Stimulated activated CD8-positive, alpha-beta memory T cell treated with anti-CD3 and anti-CD28 coated beads, Interleukin-4, amount 100 ng/mL, for 4 hours (primary cell): ENCODE results near the gene CLSTN2.

ENCODE experiments used
- DNase-seq, 2 donors: peaks; one replicate each; pipeline ENCODE4 v3.0.0-alpha.2; 2020; ENCODE audit warnings: low read depth in 2 of 2, low spot score in 1 of 2

Gene CLSTN2

GRCh38 chr3:140223631-140224030, 288.6 kb downstream of the CLSTN2 start:
- no peak for DNase-seq

- DNase-seq: no peak
These were observed 289.3 kb downstream of the CLSTN2 start for GRCh38 chr3:140224307-140224706.

GRCh38 chr3:140225996-140226395, 291.0 kb downstream of the CLSTN2 start:
- DNase-seq: no peak

DNA sequence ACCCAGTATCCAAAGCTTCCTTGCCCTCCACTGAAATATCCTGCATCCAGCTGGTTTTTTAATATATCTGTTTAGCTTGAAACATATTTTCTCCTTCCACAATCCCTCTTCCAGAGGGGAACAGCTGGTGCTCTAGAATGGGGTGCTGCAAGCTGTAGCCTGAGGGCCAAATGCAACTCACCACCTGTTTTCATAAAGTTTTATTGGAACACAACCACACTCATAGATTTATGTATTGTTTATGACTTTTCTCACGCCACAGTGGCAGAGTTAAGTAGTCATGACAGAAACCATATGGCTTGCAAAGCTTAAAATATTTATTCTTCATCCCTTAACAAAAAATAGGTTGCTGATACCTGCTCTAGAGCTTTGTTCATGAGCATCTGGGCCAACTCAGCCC, 298.7 kb downstream of the CLSTN2 start:
- DNase-seq: no peak

DNA sequence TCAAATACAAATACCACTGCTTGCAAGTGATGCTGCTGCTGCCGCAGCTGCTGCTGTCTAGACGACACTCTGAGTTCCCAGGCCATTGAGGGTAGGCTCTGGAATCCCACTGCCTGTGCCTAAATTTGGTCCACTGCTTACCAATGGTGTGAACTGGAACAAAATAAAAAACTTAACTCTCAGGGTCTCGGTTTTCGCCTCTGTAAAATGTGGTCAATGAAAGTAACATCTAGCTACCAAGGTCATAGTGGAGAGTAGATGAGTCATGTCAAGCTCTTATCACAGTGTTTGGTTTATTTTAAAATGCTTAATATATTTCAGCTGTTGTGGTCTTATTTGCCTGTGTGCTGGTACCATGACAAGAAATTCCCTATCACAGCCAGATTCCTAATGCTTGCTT, 299.3 kb downstream of the CLSTN2 start:
- DNase-seq: no peak

DNA sequence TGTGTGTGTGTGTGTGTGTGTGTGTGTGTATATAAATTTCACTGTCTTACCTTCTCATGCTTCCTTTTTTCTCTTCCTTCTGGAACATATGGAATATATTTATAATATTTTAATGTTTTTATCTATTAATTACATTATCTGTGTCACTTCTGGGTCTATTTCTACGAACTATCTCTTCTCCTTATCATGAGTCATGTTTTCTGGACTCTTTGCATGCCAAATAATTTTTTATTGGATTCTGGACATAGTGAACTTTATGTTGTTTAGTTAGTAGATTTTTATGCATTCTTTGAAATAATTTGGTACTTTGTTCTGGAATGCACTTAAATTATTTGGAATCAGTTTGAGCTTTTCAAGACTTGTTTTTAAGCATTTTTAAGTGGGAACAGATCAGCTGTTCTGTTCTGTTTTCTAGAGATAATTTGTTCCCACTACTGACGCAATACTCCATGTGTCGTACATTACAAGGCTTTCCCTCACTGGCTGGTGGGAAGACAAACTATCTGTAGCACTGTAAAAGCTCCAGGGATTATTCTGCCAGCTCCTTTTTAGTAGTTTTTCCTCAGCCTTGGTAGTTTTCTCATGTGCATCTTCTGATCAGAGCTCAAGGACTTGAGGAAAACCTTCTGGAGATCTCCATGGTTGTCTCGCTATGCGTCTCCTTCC, 302.0 kb downstream of the CLSTN2 start:
- DNase-seq: no peak

GRCh38 chr3:140238646-140239314, 303.8 kb downstream of the CLSTN2 start:
- DNase-seq: no peak

DNA sequence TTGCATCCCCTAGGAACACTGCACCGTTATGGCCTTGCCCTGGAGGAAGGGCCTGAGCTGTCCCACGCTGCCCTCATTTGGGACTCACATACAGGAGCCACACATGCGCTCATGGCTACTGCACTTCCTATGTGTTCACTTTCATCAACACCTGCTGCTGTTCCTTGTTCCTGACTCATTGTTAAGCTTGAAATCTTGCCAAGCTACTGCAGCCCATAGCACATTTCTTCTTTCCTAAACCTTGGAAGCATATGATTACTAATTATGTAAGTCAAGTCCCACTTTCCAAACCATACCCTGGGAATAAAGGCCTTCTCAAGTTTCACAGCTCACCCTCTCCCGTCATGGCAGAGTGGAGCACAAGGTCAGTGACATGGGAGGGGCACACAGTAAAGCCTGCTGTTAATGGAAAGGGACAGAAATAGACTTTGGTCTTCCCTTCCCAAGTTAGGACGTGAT, 307.9 kb downstream of the CLSTN2 start:
- DNase-seq: no peak

DNA sequence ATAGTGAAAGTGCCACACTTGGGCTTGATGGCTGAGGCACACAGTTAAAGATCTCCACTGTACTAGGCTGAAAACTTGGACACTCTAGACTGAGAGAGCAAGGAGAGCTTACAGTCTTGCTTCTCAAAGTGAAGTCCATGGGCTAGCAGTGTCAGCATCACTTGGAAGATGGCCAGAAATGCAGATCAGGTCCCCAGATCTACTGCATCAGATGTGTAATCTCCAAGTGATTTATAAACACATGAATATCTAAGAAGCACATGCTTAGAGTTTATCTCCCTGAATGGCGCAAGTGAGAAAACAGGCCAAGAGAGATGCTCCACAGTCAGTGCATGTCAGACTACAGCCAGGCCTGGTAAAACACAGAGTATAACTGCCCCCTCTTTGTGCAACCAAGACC, 308.6 kb downstream of the CLSTN2 start:
- no peak for DNase-seq

DNA sequence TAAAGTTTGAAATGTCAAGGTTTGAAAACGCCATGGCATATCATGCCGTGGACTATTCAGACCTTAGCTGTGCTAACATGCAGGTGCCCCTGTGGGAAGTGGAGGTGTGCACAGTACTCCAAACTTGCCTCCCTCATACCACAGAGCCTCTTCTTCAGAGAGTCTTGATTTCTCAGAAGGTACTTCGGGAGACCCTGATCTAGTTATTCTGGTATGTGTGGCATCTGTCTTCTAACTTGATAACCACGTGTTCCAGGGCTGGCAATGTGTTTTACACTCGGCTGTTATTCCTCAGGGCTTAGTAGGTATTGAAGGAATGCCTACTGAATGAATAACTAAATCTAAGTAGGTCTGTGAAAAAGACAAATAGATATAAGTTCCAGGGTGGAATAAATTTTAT, 309.9 kb downstream of the CLSTN2 start:
- DNase-seq: no peak

GRCh38 chr3:140246578-140246977, 311.6 kb downstream of the CLSTN2 start:
- no peak for DNase-seq

DNA sequence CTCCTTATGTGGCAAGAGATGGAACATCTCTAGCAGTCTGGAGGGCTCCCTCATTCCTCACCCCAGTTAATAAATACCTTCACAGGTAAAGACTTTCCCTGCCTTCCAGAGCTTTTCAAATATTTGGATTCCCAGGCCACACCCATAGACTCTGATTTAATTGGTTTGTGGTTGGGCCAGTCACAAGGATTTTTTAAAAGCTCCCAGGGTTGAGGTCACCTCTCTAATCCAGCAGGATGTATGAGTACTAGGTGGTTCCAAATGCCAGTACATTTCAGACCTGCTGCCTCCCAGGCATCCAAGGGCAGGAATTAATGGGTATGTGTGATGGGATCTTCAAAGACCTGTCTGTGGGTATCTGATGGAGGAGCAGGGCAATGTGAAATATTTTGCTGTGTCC, 312.8 kb downstream of the CLSTN2 start:
- no peak for DNase-seq

DNA sequence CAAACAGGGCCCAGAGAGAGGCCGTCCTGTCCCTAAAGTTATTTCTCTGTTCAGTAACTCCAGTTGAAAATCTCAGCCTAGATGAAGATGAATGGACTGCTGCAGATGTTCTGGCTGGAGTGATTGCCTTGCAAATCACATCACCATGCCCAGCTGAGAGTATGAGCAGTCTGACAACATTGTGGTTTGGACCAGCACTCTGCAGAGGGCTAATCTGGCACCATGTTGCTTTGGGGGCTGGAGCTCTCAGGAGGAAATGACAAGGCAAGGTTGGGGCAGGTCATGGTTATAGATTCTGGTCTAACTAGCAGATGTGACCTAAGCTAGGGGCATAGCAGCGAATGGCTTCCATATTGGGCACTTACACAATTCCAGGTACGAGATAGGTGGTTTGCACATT, 314.2 kb downstream of the CLSTN2 start:
- DNase-seq: no peak

GRCh38 chr3:140250010-140250855, 315.2 kb downstream of the CLSTN2 start:
- no peak for DNase-seq

DNA sequence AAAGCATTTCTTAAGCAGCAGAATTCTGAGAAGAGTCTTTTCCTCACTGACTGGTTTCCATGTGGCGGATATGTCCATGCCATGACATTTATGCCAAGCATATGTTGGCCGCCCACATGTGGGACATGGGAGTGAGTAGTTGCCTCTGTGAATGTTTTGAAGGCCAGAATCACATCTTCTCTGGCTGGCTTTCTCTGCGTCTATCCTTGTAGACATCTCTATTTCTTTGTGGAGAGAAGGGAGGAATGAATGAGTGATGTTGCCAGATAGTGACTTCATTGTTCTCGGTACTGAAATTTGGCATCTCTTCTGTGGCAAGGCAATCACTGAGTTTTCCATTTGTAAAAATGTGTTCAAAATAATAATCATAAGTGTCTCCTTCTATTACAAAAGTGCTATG, 316.0 kb downstream of the CLSTN2 start:
- no peak for DNase-seq

- DNase-seq: no peak
These were observed 316.7 kb downstream of the CLSTN2 start for GRCh38 chr3:140251678-140252077.

DNA sequence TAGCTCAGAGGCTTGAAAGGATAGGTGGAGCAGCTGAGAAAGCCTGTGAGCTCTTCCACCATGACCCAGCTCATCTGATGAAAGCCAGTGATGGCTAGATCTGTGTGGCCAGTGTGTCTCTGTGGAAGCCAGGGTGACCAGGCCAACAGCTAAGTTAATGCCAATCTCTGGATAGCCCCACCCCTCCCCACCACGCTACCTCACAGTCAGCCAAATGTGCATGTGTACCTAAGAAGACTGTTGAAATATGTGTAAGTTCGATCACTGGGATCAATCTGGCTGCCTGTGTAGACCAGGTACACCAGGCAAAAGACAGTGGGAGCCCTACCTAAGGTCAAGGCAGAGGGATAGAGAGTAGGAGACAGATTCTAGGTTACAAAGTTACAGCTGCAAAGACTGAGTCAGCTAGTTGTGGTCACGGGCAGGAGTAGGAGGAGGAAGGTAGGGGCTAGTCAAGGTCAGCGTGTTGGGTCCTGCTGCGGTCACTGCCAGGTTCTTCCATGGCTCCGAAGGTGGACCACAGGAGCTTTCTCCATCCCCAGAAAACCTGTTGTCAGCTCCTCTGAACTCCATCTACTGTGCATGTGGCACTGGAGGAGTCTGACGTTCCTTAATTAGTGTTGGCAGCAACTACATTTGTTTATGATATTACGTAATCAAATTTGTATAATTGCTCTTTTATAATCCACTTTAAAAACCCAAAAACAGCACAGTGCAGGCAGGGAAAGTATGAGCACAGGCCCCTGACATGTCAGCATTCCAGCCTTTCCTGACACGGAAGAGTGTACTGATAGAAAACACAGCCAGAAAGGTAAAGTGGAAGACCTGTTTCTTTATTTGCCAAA, 318.0 kb downstream of the CLSTN2 start:
- no peak for DNase-seq

- no peak for DNase-seq
These were observed 323.3 kb downstream of the CLSTN2 start for GRCh38 chr3:140258222-140258724.

DNA sequence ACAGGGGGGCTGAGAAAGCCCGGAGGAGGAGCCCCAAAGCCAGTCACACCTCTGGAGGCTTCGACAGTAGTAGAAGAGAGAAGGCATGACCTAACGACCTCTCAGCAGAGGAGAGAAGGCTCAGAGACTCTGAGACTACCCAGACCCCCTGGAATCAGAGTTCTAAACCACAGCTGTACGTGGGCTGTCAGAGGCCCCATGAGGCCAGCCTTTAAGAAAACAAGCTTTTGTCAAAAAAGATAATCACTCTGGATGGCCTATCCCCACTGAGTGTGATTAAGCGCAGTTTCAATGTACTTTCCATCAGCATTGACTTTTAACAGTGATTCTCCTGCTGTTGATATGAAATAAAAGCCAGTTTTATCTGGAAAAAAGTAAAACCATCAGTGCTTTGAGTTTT, 330.3 kb downstream of the CLSTN2 start:
- DNase-seq: no peak

DNA sequence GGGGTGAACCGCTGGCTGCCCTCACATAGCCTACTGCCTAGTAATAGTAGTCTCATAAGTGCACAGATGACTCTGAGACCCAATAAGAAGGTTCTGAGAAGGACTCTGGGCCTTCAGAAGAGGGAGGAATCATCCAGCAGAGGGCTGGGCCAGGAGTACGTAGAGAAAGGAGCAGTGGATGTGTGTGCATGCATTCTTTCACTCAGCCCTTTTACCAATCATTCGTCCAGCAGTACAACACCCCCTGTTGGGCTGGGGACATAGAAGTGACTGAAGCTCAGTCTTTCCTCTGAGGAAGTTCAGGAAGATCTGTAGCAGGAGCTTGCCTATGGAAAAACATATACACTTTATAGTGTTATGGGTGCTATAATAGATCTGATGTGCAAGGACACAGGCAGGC, 333.1 kb downstream of the CLSTN2 start:
- DNase-seq: no peak

DNA sequence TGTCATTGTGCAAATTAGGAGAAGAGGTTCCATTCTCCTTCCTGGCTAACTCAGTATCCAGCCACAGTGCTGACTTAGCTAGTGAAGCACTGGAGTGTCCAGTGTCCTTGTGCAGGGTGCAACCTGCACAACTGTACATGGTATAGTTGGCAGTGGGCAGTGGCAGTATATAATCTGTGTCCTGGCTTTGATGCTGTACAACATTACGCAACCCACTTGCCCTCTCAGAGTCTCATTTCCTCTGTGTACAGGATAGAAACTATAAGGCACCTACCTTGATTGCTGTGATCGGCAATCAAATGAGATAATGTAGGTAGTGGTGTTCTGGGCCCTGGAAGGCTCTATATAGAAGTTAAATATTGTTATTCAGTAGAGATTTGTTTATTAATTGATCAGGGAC, 333.6 kb downstream of the CLSTN2 start:
- no peak for DNase-seq
